Smooth muscle cell (in vitro differentiated cells): Measurements from ENCODE around the gene MAML3. TPM values are rescaled to one million over a fixed set of nuclear protein-coding genes. Genes with fewer than 3 reads are reported as not detected.

ENCODE experiments used
- DNase-seq: peaks from one replicate; lab custom pipeline; 2025; ENCODE audit not compliant: unreplicated experiment; lab: John Stamatoyannopoulos, UW
- H2AFZ ChIP-seq: fragments of 200-600 bp; sonication (generic); 2 replicates; pipeline ENCODE4 v1.6.0; 2016; ENCODE audit warnings: antibody characterized with exemption, low read depth, mild to moderate bottlenecking
- H3F3A ChIP-seq: fragments of 200-600 bp; sonication (generic); 2 replicates; pipeline ENCODE4 v1.6.0; 2017; ENCODE audit warnings: antibody characterized with exemption, low read depth
- H3K27ac ChIP-seq: fragments of 200-600 bp; sonication (generic); 2 replicates; pipeline ENCODE4 v1.5.1; 2016; ENCODE audit warnings: low read depth, mild to moderate bottlenecking
- H3K27me3 ChIP-seq: fragments of 200-600 bp; sonication (generic); 2 replicates; pipeline ENCODE4 v1.6.1; 2016; ENCODE audit warnings: low read depth, mild to moderate bottlenecking
- H3K36me3 ChIP-seq: fragments of 200-600 bp; sonication (generic); 2 replicates; pipeline ENCODE4 v1.5.1; 2016; ENCODE audit warnings: low read depth
- H3K4me1 ChIP-seq: fragments of 200-600 bp; sonication (generic); 2 replicates; pipeline ENCODE4 v1.5.1; 2016; ENCODE audit warnings: low read depth
- H3K4me2 ChIP-seq: fragments of 200-600 bp; sonication (generic); 2 replicates; pipeline ENCODE4 v1.6.0; 2016; ENCODE audit warnings: mild to moderate bottlenecking
- H3K4me3 ChIP-seq: fragments of 200-600 bp; sonication (generic); 2 replicates; pipeline ENCODE4 v1.5.1; 2016; ENCODE audit warnings: mild to moderate bottlenecking
- H3K79me2 ChIP-seq: fragments of 200-600 bp; sonication (generic); 2 replicates; pipeline ENCODE4 v1.6.0; 2016; ENCODE audit warnings: low read depth, mild to moderate bottlenecking
- H3K9ac ChIP-seq: fragments of 200-600 bp; sonication (generic); 2 replicates; pipeline ENCODE4 v1.6.0; 2016; ENCODE audit warnings: low read depth
- H3K9me3 ChIP-seq: fragments of 200-600 bp; sonication (generic); replicated peaks from 2 replicates; pipeline ENCODE4 v1.5.1; 2016; ENCODE audit warnings: low read depth
- H4K20me1 ChIP-seq: fragments of 200-600 bp; sonication (generic); 2 replicates; pipeline ENCODE4 v1.6.0; 2016; ENCODE audit warnings: low read depth
- WGBS: methylation state at CpG from one replicate; pipeline ENCODE4 v1.1.7; 2016; ENCODE audit warnings: low lambda C conversion rate; 5-methylcytosine and 5-hydroxymethylcytosine counted together
- polyA plus RNA-seq: library from polyadenylated mRNA; unstranded; fragments of >200 nt; fragmentation: Nextera tagmentation; extraction: Ambion mirVana; gene quantifications from 2 replicates; pipeline ENCODE4 v1.2.1, GENCODE V29; 2016
- total RNA-seq: library from RNA; depleted of rRNA; stranded (reverse); fragments of >200 nt; gene quantifications from 2 replicates; pipeline ENCODE4 v1.2.3, GENCODE V29; 2014
- TF ChIP-seq, protein P1 (sequence below): fragments of 200-600 bp; sonication (generic); IDR thresholded peaks from 2 replicates; pipeline ENCODE4 v1.5.1; 2017; ENCODE audit warnings: borderline replicate concordance, mild to moderate bottlenecking, antibody characterized with exemption; ENCODE audit not compliant: insufficient read depth, poor library complexity, severe bottlenecking

The MAML3 gene
- total and polyA plus RNA-seq, 2 experiments from 2014 or later: 4.9 to 12.6 TPM

DNA sequence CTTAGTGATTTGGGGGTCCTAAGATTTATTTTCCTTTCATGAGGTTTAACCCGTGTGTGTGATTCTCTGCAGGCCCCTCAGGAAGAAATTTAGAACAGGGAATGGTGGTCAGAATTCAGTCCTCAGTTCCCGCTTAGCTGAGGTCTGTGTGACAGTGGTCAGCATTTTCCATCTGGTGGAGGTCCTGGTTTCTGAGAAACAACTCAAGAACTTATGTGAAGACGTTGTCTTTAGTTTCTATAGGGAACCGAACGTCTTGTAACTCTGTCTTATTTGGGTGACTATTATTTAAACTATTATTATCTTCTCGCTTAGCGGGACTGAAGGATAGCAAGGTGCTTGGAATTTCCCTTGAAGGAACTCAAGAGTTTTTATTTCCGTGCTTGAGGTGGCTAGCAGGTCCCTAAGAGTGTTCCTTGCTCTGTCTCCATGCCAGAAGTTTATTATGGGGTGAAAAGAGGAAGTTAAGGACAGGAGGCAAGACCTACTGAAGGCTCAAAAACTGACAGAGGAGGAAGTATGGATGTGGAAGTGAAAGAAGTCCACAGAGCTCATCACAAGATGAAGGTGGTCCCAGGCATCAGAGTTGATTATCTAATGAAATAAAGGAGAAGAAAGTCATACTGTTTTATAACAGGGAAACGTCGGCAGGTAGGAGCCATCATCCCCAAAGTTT lies 479.0 kb downstream of the MAML3 start:
- no peak overlapping the region for H2AFZ ChIP-seq
- H4K20me1 ChIP-seq: no peaks in the 10 kb centered on the region
- DNase-seq: no peak
- H3K4me1 ChIP-seq: no peaks in the 10 kb centered on the region
- H3K27ac ChIP-seq: no peak overlapping the region
- H3K4me3 ChIP-seq: no peak overlapping the region
- H3K9me3 ChIP-seq: no peaks in the 10 kb centered on the region
- peaks cover 6% of the 10 kb centered on the region for H3K79me2 ChIP-seq
- H3K9ac ChIP-seq: no peak overlapping the region
- TF ChIP-seq, protein P1, sequence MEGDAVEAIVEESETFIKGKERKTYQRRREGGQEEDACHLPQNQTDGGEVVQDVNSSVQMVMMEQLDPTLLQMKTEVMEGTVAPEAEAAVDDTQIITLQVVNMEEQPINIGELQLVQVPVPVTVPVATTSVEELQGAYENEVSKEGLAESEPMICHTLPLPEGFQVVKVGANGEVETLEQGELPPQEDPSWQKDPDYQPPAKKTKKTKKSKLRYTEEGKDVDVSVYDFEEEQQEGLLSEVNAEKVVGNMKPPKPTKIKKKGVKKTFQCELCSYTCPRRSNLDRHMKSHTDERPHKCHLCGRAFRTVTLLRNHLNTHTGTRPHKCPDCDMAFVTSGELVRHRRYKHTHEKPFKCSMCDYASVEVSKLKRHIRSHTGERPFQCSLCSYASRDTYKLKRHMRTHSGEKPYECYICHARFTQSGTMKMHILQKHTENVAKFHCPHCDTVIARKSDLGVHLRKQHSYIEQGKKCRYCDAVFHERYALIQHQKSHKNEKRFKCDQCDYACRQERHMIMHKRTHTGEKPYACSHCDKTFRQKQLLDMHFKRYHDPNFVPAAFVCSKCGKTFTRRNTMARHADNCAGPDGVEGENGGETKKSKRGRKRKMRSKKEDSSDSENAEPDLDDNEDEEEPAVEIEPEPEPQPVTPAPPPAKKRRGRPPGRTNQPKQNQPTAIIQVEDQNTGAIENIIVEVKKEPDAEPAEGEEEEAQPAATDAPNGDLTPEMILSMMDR: no peak
- WGBS: 97% methylated on average over 10 of the region's 10 CpGs
- no peaks in the 10 kb centered on the region for H3K36me3 ChIP-seq
- no peaks in the 10 kb centered on the region for H3K27me3 ChIP-seq
- no peaks in the 10 kb centered on the region for H3F3A ChIP-seq
- no peak overlapping the region for H3K4me2 ChIP-seq

DNA sequence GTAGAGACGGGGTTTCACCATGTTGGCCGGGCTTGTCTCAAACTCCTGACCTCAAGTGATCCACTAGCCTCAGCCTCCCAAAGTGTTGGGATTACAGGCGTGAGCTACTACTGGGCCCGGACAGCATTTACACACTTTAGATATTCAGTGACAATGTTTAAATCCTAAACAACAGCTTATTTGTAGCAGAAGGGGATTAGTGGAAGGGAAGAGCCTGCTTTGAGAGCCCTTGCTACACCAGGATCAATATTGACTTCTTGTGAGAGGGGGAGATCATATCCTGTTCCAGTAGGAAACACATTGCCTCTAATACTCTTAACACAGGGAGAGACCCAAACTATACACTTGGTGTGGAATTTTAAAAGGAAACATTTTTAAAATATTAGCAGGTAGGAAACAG lies 481.3 kb downstream of the MAML3 start:
- Histone ChIP-seq H3K27ac (no peak overlapping the region), H3K36me3 (no peaks in the 10 kb centered on the region), H3K27me3 (no peaks in the 10 kb centered on the region), H4K20me1 (no peaks in the 10 kb centered on the region), H3K4me1 (no peaks in the 10 kb centered on the region), H3K4me2 (no peak overlapping the region), H3F3A (no peaks in the 10 kb centered on the region), H3K9me3 (no peaks in the 10 kb centered on the region), H2AFZ (no peak overlapping the region), H3K79me2 (peaks cover 11% of the 10 kb centered on the region), H3K9ac (no peak overlapping the region), H3K4me3 (no peak overlapping the region)
- TF ChIP-seq, protein P1: no peak
- no peak for DNase-seq
- WGBS: 92% methylated on average over 4 of the region's 4 CpGs

DNA sequence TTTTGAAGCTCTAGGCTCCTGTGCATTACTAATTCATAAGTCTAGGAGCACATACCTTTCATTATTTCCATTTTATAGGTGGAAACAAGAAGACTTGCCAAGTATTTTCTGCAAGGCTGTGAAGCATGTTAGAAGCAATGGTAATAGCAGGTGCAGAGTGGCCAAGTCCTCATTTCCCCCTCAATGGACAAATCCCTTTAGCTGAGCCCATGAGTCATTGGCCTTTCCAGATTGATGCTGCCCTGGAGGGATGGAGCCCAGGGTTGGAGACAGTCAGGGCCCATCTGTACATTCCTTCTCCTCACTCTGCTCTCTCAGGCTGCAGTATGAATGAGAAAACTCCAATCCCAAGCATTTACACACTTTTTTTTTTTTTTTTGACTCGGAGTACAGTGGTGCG lies 481.8 kb downstream of the MAML3 start:
- no peak overlapping the region for H3K9ac ChIP-seq
- no peak overlapping the region for H3K4me2 ChIP-seq
- no peak overlapping the region for H3K27ac ChIP-seq
- TF ChIP-seq, protein P1: no peak
- no peaks in the 10 kb centered on the region for H4K20me1 ChIP-seq
- H3K4me1 ChIP-seq: no peaks in the 10 kb centered on the region
- H3F3A ChIP-seq: peaks cover 4% of the 10 kb centered on the region
- no peak for DNase-seq
- no peaks in the 10 kb centered on the region for H3K9me3 ChIP-seq
- no peak overlapping the region for H2AFZ ChIP-seq
- no peak overlapping the region for H3K4me3 ChIP-seq
- no peaks in the 10 kb centered on the region for H3K27me3 ChIP-seq
- H3K36me3 ChIP-seq: no peaks in the 10 kb centered on the region
- WGBS: 94% methylated on average over 2 of the region's 2 CpGs
- H3K79me2 ChIP-seq: peaks cover 13% of the 10 kb centered on the region

DNA sequence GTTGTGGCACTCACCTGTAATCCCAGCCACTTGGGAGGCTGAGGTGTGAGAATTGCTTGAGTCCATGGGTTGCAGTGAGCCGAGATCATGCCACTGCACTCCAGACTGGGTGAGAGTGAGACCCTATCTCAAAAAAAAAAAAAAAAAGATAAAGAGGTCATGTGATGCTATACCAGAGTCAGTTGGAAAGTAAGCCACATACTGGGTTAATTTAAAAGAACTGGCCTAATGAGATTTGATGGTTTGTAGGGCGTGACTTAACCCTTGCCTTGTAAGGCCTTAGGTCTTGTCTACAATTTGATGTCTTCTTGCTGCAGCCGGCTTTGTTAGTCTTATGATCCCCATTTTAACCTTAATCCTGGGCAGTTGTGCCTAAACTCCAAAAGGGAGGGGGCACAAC lies 483.2 kb downstream of the MAML3 start:
- Histone ChIP-seq H3F3A (peaks cover 12% of the 10 kb centered on the region), H3K36me3 (no peaks in the 10 kb centered on the region), H3K79me2 (peaks cover 13% of the 10 kb centered on the region), H3K4me1 (peaks cover 14% of the 10 kb centered on the region), H3K4me3 (no peak overlapping the region), H3K4me2 (no peak overlapping the region), H3K9ac (no peak overlapping the region), H2AFZ (no peak overlapping the region), H3K27ac (no peak overlapping the region), H3K27me3 (no peaks in the 10 kb centered on the region), H3K9me3 (no peaks in the 10 kb centered on the region), H4K20me1 (no peaks in the 10 kb centered on the region)
- WGBS: 90% methylated on average over 3 of the region's 3 CpGs
- DNase-seq: no peak
- TF ChIP-seq, protein P1: no peak
